ENCODE measurements around the gene CNN3. TPM values are rescaled to one million over a fixed set of nuclear protein-coding genes. Genes with fewer than 3 reads are reported as not detected.

Gene CNN3
- total and polyA plus RNA-seq, 9 donors, result 294 to 507 (median 369) TPM

DNA sequence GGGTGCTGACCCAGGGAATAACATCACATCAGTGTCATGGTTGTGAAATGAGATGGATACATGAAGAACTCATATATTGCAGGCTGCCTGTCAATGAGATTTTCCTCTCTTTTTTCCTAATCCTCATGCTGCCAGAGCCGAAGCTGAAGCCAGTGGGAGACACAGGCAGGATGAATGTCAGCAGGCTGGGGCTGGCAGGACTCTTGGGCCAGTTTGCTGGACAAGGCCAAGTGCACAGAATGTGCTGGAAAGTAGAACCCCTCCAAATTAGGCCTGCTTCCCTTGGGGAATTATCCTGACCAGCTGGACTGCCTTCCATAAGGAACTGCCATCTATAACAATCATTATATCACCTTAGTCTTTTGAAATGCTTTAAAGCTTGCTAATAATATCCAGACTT lies 75.3 kb downstream of the CNN3 start:
- DNase-seq, result no peak
- Histone ChIP-seq H3K9me3 (replicated peaks; ENCODE audit: control insufficient read depth, low read depth, low read length) (no peaks in the 10 kb centered on the region), H3K4me1 (ENCODE audit: control insufficient read depth, insufficient read depth, low read length) (peaks cover 10% of the 10 kb centered on the region), H3K27ac (ENCODE audit: low read length) (no peak overlapping the region), H3K4me3 (ENCODE audit: low read length) (no peak overlapping the region), H3K27me3 (ENCODE audit: control insufficient read depth, insufficient read depth, low read length) (no peaks in the 10 kb centered on the region), H3K36me3 (ENCODE audit: control insufficient read depth, insufficient read depth, low read length) (no peaks in the 10 kb centered on the region)
- WGBS (ENCODE audit: insufficient coverage), result no CpG with 5 or more reads among the region's 1 CpG

Other genes with a start within 250 kb of the CNN3 start
- gene SLC44A3, start 106.8 kb downstream of the CNN3 start, total RNA-seq, result 2.8 TPM
- gene SLC44A3, start 106.8 kb downstream of the CNN3 start, polyA plus RNA-seq (ENCODE audit: insufficient read depth in 1 of 8, insufficient read length in 8 of 8, low replicate concordance in 1 of 8), result 1 to 10 TPM; 2.1 to 5.2 (median 3.7) TPM
- gene ALG14, start 145.8 kb upstream of the CNN3 start, total RNA-seq, result 3.2 TPM
- 1 to 10 TPM; 4.4 to 9.3 (median 7.1) TPM for gene ALG14, start 145.8 kb upstream of the CNN3 start, polyA plus RNA-seq (ENCODE audit: insufficient read depth in 1 of 8, insufficient read length in 8 of 8, low replicate concordance in 1 of 8)
- gene TLCD4, start 190.2 kb upstream of the CNN3 start, total RNA-seq, result 11.1 TPM
- gene TLCD4, start 190.2 kb upstream of the CNN3 start, polyA plus RNA-seq (ENCODE audit: insufficient read depth in 1 of 8, insufficient read length in 8 of 8, low replicate concordance in 1 of 8), result 10 to 100 TPM in 2 of 8 donors, 1 to 10 TPM in 6; 5.6 to 10.5 (median 7.8) TPM